ENCODE data around the gene ERBB2.

The ERBB2 gene

GRCh38 chr17:39769974-39770587 lies 70.2 kb downstream of the ERBB2 start:
- Histone ChIP-seq H3K4me1 (ENCODE audit: insufficient read depth, low read length, poor library complexity, severe bottlenecking) (peaks cover 25% of the 10 kb centered on the region), H3K9me3 (ENCODE audit: insufficient read depth, low read depth, low read length) (no peaks in the 10 kb centered on the region), H4K20me1 (ENCODE audit: insufficient read depth, low read length, poor library complexity, severe bottlenecking) (no peaks in the 10 kb centered on the region), H3F3A (ENCODE audit: low read depth) (0 out of 2 replicates have a peak, but pooled peaks cover 4% of the 10 kb centered on the region), H3K9ac (ENCODE audit: low read depth, low read length, poor library complexity, severe bottlenecking) (no peak overlapping the region), H3K36me3 (ENCODE audit: insufficient read depth, low read length) (no peaks in the 10 kb centered on the region), H3K27me3 (ENCODE audit: insufficient read depth, low read length, poor library complexity, severe bottlenecking) (peaks cover 3% of the 10 kb centered on the region), H3K79me2 (ENCODE audit: insufficient read depth, low read length) (no peaks in the 10 kb centered on the region), H2AFZ (ENCODE audit: low read length) (no peak overlapping the region), H3K4me3 (ENCODE audit: low read length, poor library complexity, severe bottlenecking) (no peak overlapping the region), H3K4me2 (ENCODE audit: low read depth, low read length, poor library complexity, severe bottlenecking) (peak overlapping the region; percentile 34), H3K9me2 (replicated peaks; ENCODE audit: low read depth, low read length) (no peaks in the 10 kb centered on the region)
- TF ChIP-seq CTCF (conservative IDR thresholded peaks at IDR 0.05; ENCODE audit: low read length) (no peak), EZH2phosphoT487 (IDR thresholded peaks at IDR 0.05; ENCODE audit: borderline replicate concordance) (no peak)

GRCh38 chr17:39772415-39772814 lies 72.6 kb downstream of the ERBB2 start:
- no peak overlapping the region for H3K4me3 ChIP-seq (ENCODE audit: low read length, poor library complexity, severe bottlenecking)
- no peak overlapping the region for H2AFZ ChIP-seq (ENCODE audit: low read length)
- H3F3A ChIP-seq (ENCODE audit: low read depth): 0 out of 2 replicates have a peak, but pooled peaks cover 4% of the 10 kb centered on the region
- H4K20me1 ChIP-seq (ENCODE audit: insufficient read depth, low read length, poor library complexity, severe bottlenecking): no peaks in the 10 kb centered on the region
- no peaks in the 10 kb centered on the region for H3K9me2 ChIP-seq (replicated peaks; ENCODE audit: low read depth, low read length)
- TF ChIP-seq CTCF (conservative IDR thresholded peaks at IDR 0.05; ENCODE audit: low read length) (no peak), EZH2phosphoT487 (IDR thresholded peaks at IDR 0.05; ENCODE audit: borderline replicate concordance) (no peak)
- no peak overlapping the region for H3K4me2 ChIP-seq (ENCODE audit: low read depth, low read length, poor library complexity, severe bottlenecking)
- H3K27me3 ChIP-seq (ENCODE audit: insufficient read depth, low read length, poor library complexity, severe bottlenecking): peaks cover 21% of the 10 kb centered on the region
- no peak overlapping the region for H3K9ac ChIP-seq (ENCODE audit: low read depth, low read length, poor library complexity, severe bottlenecking)
- H3K9me3 ChIP-seq (ENCODE audit: insufficient read depth, low read depth, low read length): no peaks in the 10 kb centered on the region
- H3K4me1 ChIP-seq (ENCODE audit: insufficient read depth, low read length, poor library complexity, severe bottlenecking): peaks cover 25% of the 10 kb centered on the region
- no peaks in the 10 kb centered on the region for H3K36me3 ChIP-seq (ENCODE audit: insufficient read depth, low read length)
- H3K79me2 ChIP-seq (ENCODE audit: insufficient read depth, low read length): no peaks in the 10 kb centered on the region

GRCh38 chr17:39772987-39773934 lies 73.4 kb downstream of the ERBB2 start:
- Histone ChIP-seq H3K9me2 (replicated peaks; ENCODE audit: low read depth, low read length) (no peaks in the 10 kb centered on the region), H3K4me3 (ENCODE audit: low read length, poor library complexity, severe bottlenecking) (no peak overlapping the region), H4K20me1 (ENCODE audit: insufficient read depth, low read length, poor library complexity, severe bottlenecking) (no peaks in the 10 kb centered on the region), H3K9ac (ENCODE audit: low read depth, low read length, poor library complexity, severe bottlenecking) (no peak overlapping the region), H3K4me2 (ENCODE audit: low read depth, low read length, poor library complexity, severe bottlenecking) (no peak overlapping the region), H3K27me3 (ENCODE audit: insufficient read depth, low read length, poor library complexity, severe bottlenecking) (peaks cover 27% of the 10 kb centered on the region), H2AFZ (ENCODE audit: low read length) (no peak overlapping the region), H3K9me3 (ENCODE audit: insufficient read depth, low read depth, low read length) (no peaks in the 10 kb centered on the region), H3K4me1 (ENCODE audit: insufficient read depth, low read length, poor library complexity, severe bottlenecking) (peaks cover 25% of the 10 kb centered on the region), H3F3A (ENCODE audit: low read depth) (0 out of 2 replicates have a peak, but pooled peaks cover 4% of the 10 kb centered on the region), H3K79me2 (ENCODE audit: insufficient read depth, low read length) (no peaks in the 10 kb centered on the region), H3K36me3 (ENCODE audit: insufficient read depth, low read length) (no peaks in the 10 kb centered on the region)
- TF ChIP-seq CTCF (conservative IDR thresholded peaks at IDR 0.05; ENCODE audit: low read length) (no peak), EZH2phosphoT487 (IDR thresholded peaks at IDR 0.05; ENCODE audit: borderline replicate concordance) (no peak)
